8988T (cell line): ENCODE measurements around the gene PRPF6.

ENCODE experiments used
- DNase-seq: peaks from one replicate; pipeline ENCODE4 v3.0.0; 2011

PRPF6 gene

GRCh38 chr20:63980806-63981728 lies at the start of gene PRPF6:
TSS of gene PRPF6 (plus strand) at chr20:63981132. CDS start at chr20:63981246, 114 bp downstream.
- peak; percentile 99 for DNase-seq

GRCh38 chr20:63931735-63932134 lies 49.2 kb upstream of the PRPF6 start:
- no peak for DNase-seq

GRCh38 chr20:63932606-63933160 lies 48.2 kb upstream of the PRPF6 start:
- DNase-seq = no peak

- no peak for DNase-seq
These were observed 47.3 kb upstream of the PRPF6 start for GRCh38 chr20:63933646-63934045.

- peak; percentile 68 for DNase-seq
These were observed 46.5 kb upstream of the PRPF6 start for GRCh38 chr20:63934271-63935068.

- DNase-seq = no peak
These were observed 45.5 kb upstream of the PRPF6 start for GRCh38 chr20:63935447-63935846.

- peak; percentile 37 for DNase-seq
These were observed 43.3 kb upstream of the PRPF6 start for GRCh38 chr20:63937596-63937995.

- DNase-seq = peak; percentile 68
These were observed 41.6 kb upstream of the PRPF6 start for GRCh38 chr20:63939061-63939935.

GRCh38 chr20:63940071-63940471 lies 40.9 kb upstream of the PRPF6 start:
- DNase-seq = no peak

- peak; percentile 21 for DNase-seq
These were observed 40.3 kb upstream of the PRPF6 start for GRCh38 chr20:63940472-63941266.

GRCh38 chr20:63941282-63942081 lies 39.5 kb upstream of the PRPF6 start:
- peak; percentile 86 for DNase-seq

GRCh38 chr20:63942250-63942951 lies 38.5 kb upstream of the PRPF6 start:
- no peak for DNase-seq

- no peak for DNase-seq
These were observed 37.7 kb upstream of the PRPF6 start for GRCh38 chr20:63942969-63943807.

GRCh38 chr20:63943808-63944077 lies 37.2 kb upstream of the PRPF6 start:
- no peak for DNase-seq

- no peak for DNase-seq
These were observed 36.6 kb upstream of the PRPF6 start for GRCh38 chr20:63944078-63944941.

- DNase-seq = no peak
These were observed 35.8 kb upstream of the PRPF6 start for GRCh38 chr20:63945031-63945658.
